ENCODE results near the gene EXOC6B. TPM values are rescaled to one million over a fixed set of nuclear protein-coding genes. Genes with fewer than 3 reads are reported as not detected.

EXOC6B gene
- total RNA-seq, 2 donors from 2014 or later = 48.2 to 65.4 TPM

GRCh38 chr2:72153026-72153791 is 672.6 kb downstream of the EXOC6B start:
- DNase-seq (ENCODE audit: low spot score) = no peak
- intact Hi-C loops (cut with DNase I) = loop anchor here (5.0 to 10.0 kb wide), 3 partner anchors 351 to 558 kb away; no protein-coding TSS in a partner anchor

GRCh38 chr2:72150861-72151356 is 674.9 kb downstream of the EXOC6B start:
- no peak for DNase-seq (ENCODE audit: low spot score)
- intact Hi-C loops (cut with DNase I) = loop anchor here (2.0 to 10.0 kb wide), 4 partner anchors 220 to 556 kb away; no protein-coding TSS in a partner anchor

GRCh38 chr2:72150157-72150860 is 675.5 kb downstream of the EXOC6B start:
- intact Hi-C loops (cut with DNase I) = loop anchor here (2.0 to 10.0 kb wide), 4 partner anchors 220 to 556 kb away; no protein-coding TSS in a partner anchor
- peak; percentile 87 for DNase-seq (ENCODE audit: low spot score)

- peak; percentile 74 for DNase-seq (ENCODE audit: low spot score)
- intact Hi-C loops (cut with DNase I) = loop anchor here (2.0 to 10.0 kb wide), 6 partner anchors 219 to 602 kb away; no protein-coding TSS in a partner anchor
Measured at GRCh38 chr2:72149556-72150156, 676.2 kb downstream of the EXOC6B start.

- intact Hi-C loops (cut with DNase I) = loop anchor here (5.0 kb wide), 3 partner anchors 222 to 602 kb away; no protein-coding TSS in a partner anchor
- peak; percentile 76 for DNase-seq (ENCODE audit: low spot score)
Measured at GRCh38 chr2:72148837-72149555, 676.8 kb downstream of the EXOC6B start.

GRCh38 chr2:72148003-72148836 is 677.6 kb downstream of the EXOC6B start:
- intact Hi-C loops (cut with DNase I) = loop anchor here (5.0 kb wide), 3 partner anchors 221 to 601 kb away; no protein-coding TSS in a partner anchor
- DNase-seq (ENCODE audit: low spot score) = peak; percentile 47

- intact Hi-C loops (cut with DNase I) = loop anchor here (5.0 kb wide), 3 partner anchors 220 to 600 kb away; no protein-coding TSS in a partner anchor
- DNase-seq (ENCODE audit: low spot score) = peak; percentile 74
Measured at GRCh38 chr2:72147303-72147971, 678.4 kb downstream of the EXOC6B start, which contains the start of gene CYP26B1. Gene CYP26B1 (minus strand): TSS chr2:72147862. CDS start chr2:72147834, 28 bp downstream.

- intact Hi-C loops (cut with DNase I) = loop anchor here (5.0 kb wide), 3 partner anchors 219 to 599 kb away; no protein-coding TSS in a partner anchor
- DNase-seq (ENCODE audit: low spot score) = peak; percentile 76
Measured at GRCh38 chr2:72146347-72147302, 679.2 kb downstream of the EXOC6B start.

GRCh38 chr2:72145658-72146329 is 680.0 kb downstream of the EXOC6B start:
- DNase-seq (ENCODE audit: low spot score) = peak; percentile 66
- intact Hi-C loops (cut with DNase I) = loop anchor here (5.0 kb wide), 3 partner anchors 218 to 598 kb away; no protein-coding TSS in a partner anchor

- intact Hi-C loops (cut with DNase I) = loop anchor here (5.0 kb wide), 3 partner anchors 218 to 598 kb away; no protein-coding TSS in a partner anchor
- peak; percentile 64 for DNase-seq (ENCODE audit: low spot score)
Measured at GRCh38 chr2:72145289-72145657, 680.6 kb downstream of the EXOC6B start.

GRCh38 chr2:72144632-72145288 is 681.1 kb downstream of the EXOC6B start:
- intact Hi-C loops (cut with DNase I) = loop anchor here (5.0 kb wide), 3 partner anchors 217 to 597 kb away; no protein-coding TSS in a partner anchor

GRCh38 chr2:72144274-72144631 is 681.6 kb downstream of the EXOC6B start:
- DNase-seq (ENCODE audit: low spot score) = no peak
- intact Hi-C loops (cut with DNase I) = no loop called here

More at GRCh38 chr2:72144632-72145288, 681.1 kb downstream of the EXOC6B start:
- peak; percentile 81 for DNase-seq (ENCODE audit: low spot score)

GRCh38 chr2:72143441-72144273 is 682.2 kb downstream of the EXOC6B start:
- intact Hi-C loops (cut with DNase I) = loop anchor here in 1 of 2 donors (2.0 kb wide), 1 partner anchor 221 kb away; no protein-coding TSS in a partner anchor
- DNase-seq (ENCODE audit: low spot score) = peak; percentile 80
